Measurements from ENCODE around the gene SMC3.

The SMC3 gene

GRCh38 chr10:110566472-110567200, 859 bp upstream of the SMC3 start:
- Histone ChIP-seq H3K9ac (ENCODE audit: low read length) (peak overlapping the region; percentile 97), H3K4me1 (ENCODE audit: control insufficient read depth, insufficient read depth, low read length) (peaks cover 11% of the 10 kb centered on the region), H3K4me3 (ENCODE audit: low read length) (peak overlapping the region; percentile 88), H3K9me3 (ENCODE audit: control insufficient read depth, low read length) (no peaks in the 10 kb centered on the region), H3K36me3 (ENCODE audit: control insufficient read depth, insufficient read depth, low read length, severe bottlenecking) (no peaks in the 10 kb centered on the region), H3K27me3 (replicated peaks; ENCODE audit: control insufficient read depth, insufficient read depth, low read length) (no peaks in the 10 kb centered on the region)
- peak; percentile 46 for DNase-seq (ENCODE audit: low read depth)

GRCh38 chr10:110568055-110568735, 700 bp downstream of the SMC3 start:
- peak overlapping the region; percentile 97 for H3K9ac ChIP-seq (ENCODE audit: low read length)
- peak overlapping the region; percentile 88 for H3K4me3 ChIP-seq (ENCODE audit: low read length)
- DNase-seq (ENCODE audit: low read depth) = peak; percentile 62

GRCh38 chr10:110569122-110569521, 1.6 kb downstream of the SMC3 start:
- no peak for DNase-seq (ENCODE audit: low read depth)
- H3K27me3 ChIP-seq (replicated peaks; ENCODE audit: control insufficient read depth, insufficient read depth, low read length) = no peaks in the 10 kb centered on the region
- peak overlapping the region; percentile 88 for H3K4me3 ChIP-seq (ENCODE audit: low read length)
- no peaks in the 10 kb centered on the region for H3K9me3 ChIP-seq (ENCODE audit: control insufficient read depth, low read length)
- peaks cover 26% of the 10 kb centered on the region for H3K4me1 ChIP-seq (ENCODE audit: control insufficient read depth, insufficient read depth, low read length)
- no peaks in the 10 kb centered on the region for H3K36me3 ChIP-seq (ENCODE audit: control insufficient read depth, insufficient read depth, low read length, severe bottlenecking)
- peak overlapping the region; percentile 97 for H3K9ac ChIP-seq (ENCODE audit: low read length)

More at GRCh38 chr10:110568055-110568735, 700 bp downstream of the SMC3 start:
- no peaks in the 10 kb centered on the region for H3K27me3 ChIP-seq (replicated peaks; ENCODE audit: control insufficient read depth, insufficient read depth, low read length)
- H3K9me3 ChIP-seq (ENCODE audit: control insufficient read depth, low read length) = no peaks in the 10 kb centered on the region
- no peaks in the 10 kb centered on the region for H3K36me3 ChIP-seq (ENCODE audit: control insufficient read depth, insufficient read depth, low read length, severe bottlenecking)
- H3K4me1 ChIP-seq (ENCODE audit: control insufficient read depth, insufficient read depth, low read length) = peaks cover 20% of the 10 kb centered on the region

DNA sequence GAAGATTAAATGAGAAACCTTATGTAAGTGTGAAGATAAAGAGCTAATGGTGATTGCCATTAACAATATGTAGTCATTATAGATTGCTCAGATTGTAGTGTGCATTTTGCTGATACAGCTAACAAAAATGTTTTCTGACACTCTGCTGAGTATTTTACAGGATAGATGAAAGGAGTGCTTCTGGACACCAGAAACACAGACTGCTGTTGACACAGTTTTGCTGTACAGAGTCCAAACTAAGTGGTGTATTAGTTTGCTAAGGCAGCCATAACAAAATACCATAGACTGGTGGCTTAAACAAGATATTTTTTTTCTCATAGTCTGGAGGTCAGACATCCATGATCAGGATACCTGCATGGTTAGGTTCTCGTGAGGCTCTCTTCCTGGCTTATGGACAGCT, 2.2 kb downstream of the SMC3 start:
- Histone ChIP-seq H3K27me3 (replicated peaks; ENCODE audit: control insufficient read depth, insufficient read depth, low read length) (no peaks in the 10 kb centered on the region), H3K36me3 (ENCODE audit: control insufficient read depth, insufficient read depth, low read length, severe bottlenecking) (peaks cover 3% of the 10 kb centered on the region), H3K4me1 (ENCODE audit: control insufficient read depth, insufficient read depth, low read length) (peaks cover 32% of the 10 kb centered on the region), H3K9me3 (ENCODE audit: control insufficient read depth, low read length) (no peaks in the 10 kb centered on the region), H3K4me3 (ENCODE audit: low read length) (no peak overlapping the region), H3K9ac (ENCODE audit: low read length) (no peak overlapping the region)
- no peak for DNase-seq (ENCODE audit: low read depth)

DNA sequence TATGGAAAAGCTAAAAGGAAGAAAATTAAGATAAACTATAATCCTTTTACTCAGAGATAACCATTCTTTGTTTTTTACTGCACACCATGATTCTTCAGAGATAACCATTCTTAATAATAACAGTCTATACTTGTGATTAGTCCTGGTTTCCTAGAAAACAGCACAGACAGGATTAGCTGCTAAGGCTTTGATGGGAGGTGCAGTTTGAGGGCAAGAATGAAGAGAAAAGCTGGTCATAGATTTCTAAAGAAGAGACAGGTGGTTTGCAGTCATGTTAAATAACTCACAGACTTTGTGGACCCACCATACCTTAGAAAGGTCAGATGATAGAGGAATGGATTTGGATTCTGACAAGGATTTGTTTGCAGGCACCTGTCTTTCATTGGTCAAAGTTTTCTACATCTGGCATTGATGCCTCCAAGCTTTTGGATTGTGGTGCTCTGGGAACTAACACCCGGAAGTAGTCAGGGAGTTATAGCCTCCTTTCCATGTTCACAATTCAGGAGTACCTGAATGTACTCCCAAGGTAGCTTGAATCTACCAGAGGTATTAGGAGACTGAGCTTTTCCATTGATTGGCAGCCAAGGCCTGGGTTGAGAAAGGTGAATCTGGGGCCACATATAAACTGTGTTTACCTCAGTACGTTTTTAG, 3.7 kb downstream of the SMC3 start:
- no peaks in the 10 kb centered on the region for H3K27me3 ChIP-seq (replicated peaks; ENCODE audit: control insufficient read depth, insufficient read depth, low read length)
- H3K4me3 ChIP-seq (ENCODE audit: low read length) = no peak overlapping the region
- no peaks in the 10 kb centered on the region for H3K9me3 ChIP-seq (ENCODE audit: control insufficient read depth, low read length)
- peaks cover 39% of the 10 kb centered on the region for H3K4me1 ChIP-seq (ENCODE audit: control insufficient read depth, insufficient read depth, low read length)
- no peak for DNase-seq (ENCODE audit: low read depth)
- H3K36me3 ChIP-seq (ENCODE audit: control insufficient read depth, insufficient read depth, low read length, severe bottlenecking) = peaks cover 10% of the 10 kb centered on the region
- H3K9ac ChIP-seq (ENCODE audit: low read length) = no peak overlapping the region

GRCh38 chr10:110572862-110573261, 5.4 kb downstream of the SMC3 start:
- no peak overlapping the region for H3K4me3 ChIP-seq (ENCODE audit: low read length)
- H3K9me3 ChIP-seq (ENCODE audit: control insufficient read depth, low read length) = no peaks in the 10 kb centered on the region
- no peak for DNase-seq (ENCODE audit: low read depth)
- H3K27me3 ChIP-seq (replicated peaks; ENCODE audit: control insufficient read depth, insufficient read depth, low read length) = no peaks in the 10 kb centered on the region
- peaks cover 45% of the 10 kb centered on the region for H3K4me1 ChIP-seq (ENCODE audit: control insufficient read depth, insufficient read depth, low read length)
- H3K9ac ChIP-seq (ENCODE audit: low read length) = no peak overlapping the region
- peaks cover 13% of the 10 kb centered on the region for H3K36me3 ChIP-seq (ENCODE audit: control insufficient read depth, insufficient read depth, low read length, severe bottlenecking)

- H3K36me3 ChIP-seq (ENCODE audit: control insufficient read depth, insufficient read depth, low read length, severe bottlenecking) = peaks cover 28% of the 10 kb centered on the region
- DNase-seq (ENCODE audit: low read depth) = no peak
- H3K9ac ChIP-seq (ENCODE audit: low read length) = no peak overlapping the region
- no peaks in the 10 kb centered on the region for H3K9me3 ChIP-seq (ENCODE audit: control insufficient read depth, low read length)
- H3K4me1 ChIP-seq (ENCODE audit: control insufficient read depth, insufficient read depth, low read length) = peaks cover 39% of the 10 kb centered on the region
- no peaks in the 10 kb centered on the region for H3K27me3 ChIP-seq (replicated peaks; ENCODE audit: control insufficient read depth, insufficient read depth, low read length)
- no peak overlapping the region for H3K4me3 ChIP-seq (ENCODE audit: low read length)
Observed at GRCh38 chr10:110574420-110574819, 6.9 kb downstream of the SMC3 start.

GRCh38 chr10:110576220-110576619, 8.7 kb downstream of the SMC3 start:
- peaks cover 46% of the 10 kb centered on the region for H3K36me3 ChIP-seq (ENCODE audit: control insufficient read depth, insufficient read depth, low read length, severe bottlenecking)

DNA sequence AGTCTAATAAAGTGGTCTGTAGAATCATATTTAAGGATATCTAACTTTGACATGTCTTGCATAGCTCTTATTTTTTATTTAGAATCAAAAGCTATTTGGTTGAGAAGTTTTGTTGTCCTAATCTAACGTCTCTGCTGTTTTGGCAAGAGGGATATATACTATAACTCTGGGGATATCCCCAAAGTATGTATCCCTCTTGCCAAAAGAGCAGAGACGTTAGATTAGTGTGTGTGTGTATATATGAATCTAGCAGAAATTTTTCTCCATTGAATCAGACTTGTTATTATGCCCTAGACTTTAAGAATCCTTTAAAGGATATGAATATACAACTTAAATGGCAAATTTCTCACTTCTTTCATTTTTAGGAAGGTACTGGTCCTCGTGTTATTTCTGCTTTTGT, 9.6 kb downstream of the SMC3 start:
- Histone ChIP-seq H3K9me3 (ENCODE audit: control insufficient read depth, low read length) (no peaks in the 10 kb centered on the region), H3K4me1 (ENCODE audit: control insufficient read depth, insufficient read depth, low read length) (peaks cover 34% of the 10 kb centered on the region), H3K9ac (ENCODE audit: low read length) (no peak overlapping the region), H3K4me3 (ENCODE audit: low read length) (no peak overlapping the region), H3K36me3 (ENCODE audit: control insufficient read depth, insufficient read depth, low read length, severe bottlenecking) (peaks cover 55% of the 10 kb centered on the region), H3K27me3 (replicated peaks; ENCODE audit: control insufficient read depth, insufficient read depth, low read length) (no peaks in the 10 kb centered on the region)
- peak; percentile 50 for DNase-seq (ENCODE audit: low read depth)

More at GRCh38 chr10:110576220-110576619, 8.7 kb downstream of the SMC3 start:
- peaks cover 34% of the 10 kb centered on the region for H3K4me1 ChIP-seq (ENCODE audit: control insufficient read depth, insufficient read depth, low read length)
- no peak overlapping the region for H3K4me3 ChIP-seq (ENCODE audit: low read length)
- H3K9me3 ChIP-seq (ENCODE audit: control insufficient read depth, low read length) = no peaks in the 10 kb centered on the region
- H3K27me3 ChIP-seq (replicated peaks; ENCODE audit: control insufficient read depth, insufficient read depth, low read length) = no peaks in the 10 kb centered on the region
- peak; percentile 78 for DNase-seq (ENCODE audit: low read depth)
- no peak overlapping the region for H3K9ac ChIP-seq (ENCODE audit: low read length)

- H3K4me1 ChIP-seq (ENCODE audit: control insufficient read depth, insufficient read depth, low read length) = no peaks in the 10 kb centered on the region
- H3K36me3 ChIP-seq (ENCODE audit: control insufficient read depth, insufficient read depth, low read length, severe bottlenecking) = peaks cover 79% of the 10 kb centered on the region
- H3K9me3 ChIP-seq (ENCODE audit: control insufficient read depth, low read length) = no peaks in the 10 kb centered on the region
- H3K9ac ChIP-seq (ENCODE audit: low read length) = no peak overlapping the region
- no peak overlapping the region for H3K4me3 ChIP-seq (ENCODE audit: low read length)
- H3K27me3 ChIP-seq (replicated peaks; ENCODE audit: control insufficient read depth, insufficient read depth, low read length) = no peaks in the 10 kb centered on the region
- DNase-seq (ENCODE audit: low read depth) = no peak
Observed at GRCh38 chr10:110584006-110584405, 16.5 kb downstream of the SMC3 start.

- H3K9me3 ChIP-seq (ENCODE audit: control insufficient read depth, low read length) = no peaks in the 10 kb centered on the region
- peaks cover 82% of the 10 kb centered on the region for H3K36me3 ChIP-seq (ENCODE audit: control insufficient read depth, insufficient read depth, low read length, severe bottlenecking)
- no peak overlapping the region for H3K4me3 ChIP-seq (ENCODE audit: low read length)
- H3K9ac ChIP-seq (ENCODE audit: low read length) = no peak overlapping the region
- no peak for DNase-seq (ENCODE audit: low read depth)
- no peaks in the 10 kb centered on the region for H3K4me1 ChIP-seq (ENCODE audit: control insufficient read depth, insufficient read depth, low read length)
- H3K27me3 ChIP-seq (replicated peaks; ENCODE audit: control insufficient read depth, insufficient read depth, low read length) = no peaks in the 10 kb centered on the region
Observed at GRCh38 chr10:110591760-110592159, 24.3 kb downstream of the SMC3 start.

All from adipocyte (in vitro differentiated cells).